GM12878 (cell line): ENCODE data around the gene RCAN1. TPM values are rescaled to one million over a fixed set of nuclear protein-coding genes. Genes with fewer than 3 reads are reported as not detected.

ENCODE experiments used
- ATAC-seq: fragments of 200-7000 bp; cut with Tn5 transposase; 3 replicates; pipeline ENCODE4 v1.9.1; 2020; ENCODE audit warnings: mild to moderate bottlenecking, moderate library complexity
- BruUV-seq: library from RNA; stranded (reverse); fragments of 400-500 nt; replicated peaks from 2 replicates; lab custom pipeline; 2021; lab: Mats Ljungman, UMichigan
- CTCF ChIA-PET: fragments of 300-600 bp; sonication (Branson Sonifier 250); formaldehyde crosslinking; extraction: SDS; loops from one replicate; lab custom pipeline; 2021; ENCODE audit warnings: inconsistent platforms; lab: Yijun Ruan, JAX
- POLR2A ChIA-PET: fragments of 350-600 bp; formaldehyde crosslinking; extraction: SDS; loops from one replicate; lab custom pipeline; 2021; ENCODE audit warnings: inconsistent platforms; lab: Charles Lee
- RAD21 ChIA-PET: fragments of 300-600 bp; sonication (Branson Sonifier 250); formaldehyde crosslinking; loops from one replicate; lab custom pipeline; 2023; ENCODE audit warnings: antibody characterized with exemption; ENCODE audit not compliant: unreplicated experiment; lab: Charles Lee
- SMC1A ChIA-PET: fragments of 300-600 bp; sonication (Branson Sonifier 250); formaldehyde crosslinking; loops from one replicate; lab custom pipeline; 2023; ENCODE audit not compliant: unreplicated experiment, uncharacterized antibody; lab: Charles Lee
- DNase-seq: peaks from one replicate; pipeline ENCODE4 v3.0.0-alpha.2; 2011; ENCODE audit warnings: low read depth, low spot score
- FAIRE-seq: peaks from 3 replicates; lab custom pipeline; 2011; peaks lifted over from hg19 to GRCh38; lab: Jason Lieb, UNC
- H2AFZ ChIP-seq: 2 replicates; pipeline ENCODE4 v1.6.0; 2011; ENCODE audit warnings: low read depth, low read length, control low read depth; ENCODE audit not compliant: control insufficient read depth
- H3K27ac ChIP-seq: 2 replicates; pipeline ENCODE4 v1.5.1; 2011; ENCODE audit warnings: control low read depth; ENCODE audit not compliant: control insufficient read depth, insufficient read depth
- H3K27me3 ChIP-seq, 2 experiments: replicated peaks in 1 of 2; 2 replicates each; pipeline versions ENCODE4 v1.6.0 to v1.6.1; 2011; ENCODE audit warnings: low read length in 1 of 2; ENCODE audit not compliant: control insufficient read depth in 2 of 2, insufficient read depth in 2 of 2
- H3K36me3 ChIP-seq, 2 experiments: 2 replicates each; pipeline ENCODE4 v1.5.1; 2011; ENCODE audit warnings: low read length in 1 of 2; ENCODE audit not compliant: control insufficient read depth in 2 of 2, insufficient read depth in 2 of 2
- H3K4me1 ChIP-seq: 2 replicates; pipeline ENCODE4 v1.6.1; 2011; ENCODE audit warnings: mild to moderate bottlenecking, low read length, moderate library complexity, mixed read lengths; ENCODE audit not compliant: control insufficient read depth, insufficient read depth
- H3K4me2 ChIP-seq: 2 replicates; pipeline ENCODE4 v1.6.0; 2011; ENCODE audit warnings: control low read depth; ENCODE audit not compliant: control insufficient read depth, insufficient read depth
- H3K4me3 ChIP-seq: fragments of 200-600 bp; sonication (generic); 2 replicates; pipeline ENCODE4 v1.5.1; 2016
- H3K79me2 ChIP-seq: 2 replicates; pipeline ENCODE4 v1.6.0; 2011; ENCODE audit warnings: low read length; ENCODE audit not compliant: control insufficient read depth, insufficient read depth
- H3K9ac ChIP-seq: 2 replicates; pipeline ENCODE4 v1.8.0; 2011; ENCODE audit warnings: low read length, control low read depth, mixed read lengths; ENCODE audit not compliant: control insufficient read depth, insufficient read depth
- H3K9me3 ChIP-seq: replicated peaks from 3 replicates; pipeline ENCODE4 v1.5.1; 2011; ENCODE audit warnings: mild to moderate bottlenecking, low read length; ENCODE audit not compliant: control insufficient read depth, insufficient read depth
- H4K20me1 ChIP-seq: 2 replicates; pipeline ENCODE4 v1.6.0; 2011; ENCODE audit not compliant: control insufficient read depth, insufficient read depth
- BACH1 ChIP-seq: fragments of 450-650 bp; IDR thresholded peaks from 2 replicates; pipeline ENCODE4 v1.6.1; 2017; ENCODE audit warnings: mild to moderate bottlenecking, borderline replicate concordance
- GATAD2B ChIP-seq: fragments of 450-650 bp; conservative IDR thresholded peaks from 2 replicates; pipeline ENCODE4 v1.6.1; 2017; ENCODE audit warnings: low read depth, mild to moderate bottlenecking, moderate library complexity
- HCFC1 ChIP-seq: fragments of 150-350 bp; IDR thresholded peaks from 2 replicates; pipeline ENCODE4 v1.6.1; 2014; ENCODE audit warnings: low read length
- HSF1 ChIP-seq: fragments of 150-350 bp; IDR thresholded peaks from 2 replicates; pipeline ENCODE4 v1.6.1; 2014; ENCODE audit warnings: mild to moderate bottlenecking, low read depth, low read length
- IKZF1 ChIP-seq: fragments of 450-650 bp; conservative IDR thresholded peaks from 2 replicates; pipeline ENCODE4 v1.6.1; 2017; ENCODE audit warnings: antibody characterized with exemption, mild to moderate bottlenecking
- PML ChIP-seq: IDR thresholded peaks from 2 replicates; pipeline ENCODE4 v1.6.1; 2012; ENCODE audit warnings: low read length, inconsistent platforms
- POLR2AphosphoS5 ChIP-seq: IDR thresholded peaks from 2 replicates; pipeline ENCODE4 v1.6.1; 2011; ENCODE audit warnings: mild to moderate bottlenecking, low read length, inconsistent platforms
- USF2 ChIP-seq: IDR thresholded peaks from 2 replicates; pipeline ENCODE4 v1.6.1; 2011; ENCODE audit warnings: low read depth, low read length, improper control_type of control experiment, borderline replicate concordance
- WGBS: methylation state at CpG from one replicate; pipeline ENCODE4 v1.1.6; 2016; ENCODE audit warnings: low lambda C conversion rate; ENCODE audit not compliant: insufficient replicate concordance, insufficient coverage; ENCODE audit errors: missing lambda C conversion rate; 5-methylcytosine and 5-hydroxymethylcytosine counted together
- in situ Hi-C: fragments of 300-500 bp; cut with MboI; formaldehyde crosslinking; loops from 9 replicates; pipeline ENCODE4 v1.14.3; 2018; ENCODE audit warnings: mixed read lengths
- intact Hi-C: fragments of 100-400 bp; cut with micrococcal nuclease; formaldehyde crosslinking; loops from one replicate; pipeline ENCODE4 v1.14.2; 2022; ENCODE audit not compliant: unreplicated experiment
- polyA plus RNA-seq, 11 experiments: library from polyadenylated mRNA; depleted of rRNA in 4 of 11; unstranded in 6 of 11; stranded (reverse) in 5 of 11; fragments of >200 nt; fragmentation: Nextera tagmentation in 4 of 11; fragmentation: Illumina TruSeq in 1 of 11; extraction: Ambion mirVana in 4 of 11; extraction: Trizol in 1 of 11; gene quantifications; 1 replicate in 1 of 11; 2 replicates in 10 of 11; pipeline versions ENCODE4 v1.2.1 to v1.2.3, GENCODE V29; 2011 to 2016; ENCODE audit warnings: inconsistent platforms in 2 of 11, missing spikeins in 2 of 11, low read depth in 1 of 11
- total RNA-seq, 4 experiments: library from RNA; depleted of rRNA in 3 of 4; stranded (reverse); fragments of >200 nt in 3 of 4; fragmentation: Illumina TruSeq in 1 of 4; extraction: Trizol in 1 of 4; gene quantifications; 2 replicates each; pipeline versions ENCODE4 v1.2.1 to v1.2.3, GENCODE V29; 2013 to 2021
- TF ChIP-seq, protein P1 (sequence below): fragments of 450-650 bp; IDR thresholded peaks from 2 replicates; pipeline ENCODE4 v1.6.1; 2016; ENCODE audit warnings: mild to moderate bottlenecking

The RCAN1 gene
- total and polyA plus RNA-seq, 10 of the 15 experiments (the other 5 are each of a cell fraction or from before 2014, with no cell fraction given) = 2.8 to 12.9 (median 10.5) TPM

GRCh38 chr21:34647555-34647954, 32.6 kb upstream of the RCAN1 start:
- Histone ChIP-seq H3K4me3 (no peak overlapping the region), H3K27me3 (no peaks in the 10 kb centered on the region), H3K9ac (no peak overlapping the region), H3K9me3 (no peaks in the 10 kb centered on the region; the same call in 1 of the 3 replicates), H3K79me2 (no peaks in the 10 kb centered on the region), H3K4me1 (peaks cover 12% of the 10 kb centered on the region), H3K4me2 (no peak overlapping the region), H4K20me1 (no peaks in the 10 kb centered on the region), H3K27ac (no peak overlapping the region), H2AFZ (no peak overlapping the region), H3K36me3 (no peaks in the 10 kb centered on the region)
- ChIA-PET POLR2A (no interaction called here), CTCF (interaction anchor here (0.6 to 2.8 kb wide), 4 partner anchors 8 to 1193 kb away, joined by 3 to 11 read pairs (median 4); no protein-coding TSS in a partner anchor), SMC1A (interaction anchor here (0.7 to 1.5 kb wide), 3 partner anchors 24 to 39 kb away, joined by 3 read pairs; no protein-coding TSS in a partner anchor), RAD21 (no interaction called here)
- TF ChIP-seq BACH1 (no peak), HCFC1 (no peak), GATAD2B (no peak), USF2 (no peak), POLR2AphosphoS5 (no peak), PML (no peak), HSF1 (no peak), IKZF1 (no peak)
- TF ChIP-seq, protein P1, sequence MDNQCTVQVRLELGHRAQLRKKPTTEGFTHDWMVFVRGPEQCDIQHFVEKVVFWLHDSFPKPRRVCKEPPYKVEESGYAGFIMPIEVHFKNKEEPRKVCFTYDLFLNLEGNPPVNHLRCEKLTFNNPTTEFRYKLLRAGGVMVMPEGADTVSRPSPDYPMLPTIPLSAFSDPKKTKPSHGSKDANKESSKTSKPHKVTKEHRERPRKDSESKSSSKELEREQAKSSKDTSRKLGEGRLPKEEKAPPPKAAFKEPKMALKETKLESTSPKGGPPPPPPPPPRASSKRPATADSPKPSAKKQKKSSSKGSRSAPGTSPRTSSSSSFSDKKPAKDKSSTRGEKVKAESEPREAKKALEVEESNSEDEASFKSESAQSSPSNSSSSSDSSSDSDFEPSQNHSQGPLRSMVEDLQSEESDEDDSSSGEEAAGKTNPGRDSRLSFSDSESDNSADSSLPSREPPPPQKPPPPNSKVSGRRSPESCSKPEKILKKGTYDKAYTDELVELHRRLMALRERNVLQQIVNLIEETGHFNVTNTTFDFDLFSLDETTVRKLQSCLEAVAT = no peak
- BruUV-seq = no TSS peak
- ATAC-seq = no peak
- no peak for DNase-seq
- FAIRE-seq = no peak
- intact Hi-C loops = no loop called here
- 82% methylated on average over 6 of the region's 6 CpGs for WGBS
- in situ Hi-C loops = no loop called here
